ENCODE measurements around the gene CD300LD.

CD300LD gene

DNA sequence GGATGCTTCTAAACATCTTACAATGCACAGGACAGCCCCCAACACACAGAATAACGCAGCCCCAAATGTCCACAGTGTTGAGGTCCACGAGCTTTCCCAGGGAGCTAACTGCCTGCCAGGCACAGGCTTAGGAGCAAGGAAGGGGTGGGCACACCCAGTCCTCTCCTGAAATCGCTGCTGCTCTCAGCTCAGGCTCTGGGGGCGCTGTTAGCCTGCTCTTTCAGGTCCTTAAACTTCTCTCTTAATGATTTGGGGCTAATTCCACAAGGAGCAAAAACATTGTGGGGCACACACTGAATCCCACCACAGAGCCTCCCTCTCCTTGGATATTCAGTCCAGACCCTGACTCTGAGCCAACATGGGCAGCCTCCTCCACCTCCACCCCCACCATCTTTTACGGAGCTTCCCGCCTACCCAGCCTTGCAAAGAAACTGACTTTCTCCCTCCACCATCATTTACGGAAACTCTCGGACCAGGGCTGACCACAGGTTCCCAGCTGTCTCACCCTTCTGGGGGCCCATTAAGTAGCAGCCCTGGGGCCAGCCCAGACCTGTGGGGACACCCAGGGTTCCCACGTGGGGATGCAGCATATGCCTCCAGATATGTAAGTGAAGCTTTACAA, 25.8 kb downstream of the CD300LD start:
- peak; percentile 73 for TF ChIP-seq CTCF (IDR thresholded peaks at IDR 0.05)

DNA sequence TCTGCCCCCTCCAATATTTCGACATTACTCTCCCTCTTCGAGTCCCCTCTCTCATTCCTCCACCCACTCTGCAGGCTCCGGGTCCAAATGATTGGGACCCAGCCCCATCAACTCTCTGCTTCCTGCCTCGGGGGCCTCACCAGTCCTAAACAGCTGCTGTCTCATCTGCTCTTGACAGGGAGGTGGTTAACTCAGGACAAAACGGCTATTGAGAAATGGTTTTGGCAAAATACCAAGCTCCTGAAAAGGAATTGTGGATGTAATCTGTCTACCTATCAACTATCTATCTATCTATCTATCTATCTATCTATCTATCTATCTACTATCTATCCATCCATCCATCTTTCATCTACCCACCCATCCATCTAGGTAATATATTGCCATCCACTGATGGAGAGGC, 27.0 kb downstream of the CD300LD start:
- no peak for TF ChIP-seq CTCF (IDR thresholded peaks at IDR 0.05)

GRCh38 chr17:74563358-74563757, 28.7 kb downstream of the CD300LD start:
- TF ChIP-seq CTCF (IDR thresholded peaks at IDR 0.05): no peak

DNA sequence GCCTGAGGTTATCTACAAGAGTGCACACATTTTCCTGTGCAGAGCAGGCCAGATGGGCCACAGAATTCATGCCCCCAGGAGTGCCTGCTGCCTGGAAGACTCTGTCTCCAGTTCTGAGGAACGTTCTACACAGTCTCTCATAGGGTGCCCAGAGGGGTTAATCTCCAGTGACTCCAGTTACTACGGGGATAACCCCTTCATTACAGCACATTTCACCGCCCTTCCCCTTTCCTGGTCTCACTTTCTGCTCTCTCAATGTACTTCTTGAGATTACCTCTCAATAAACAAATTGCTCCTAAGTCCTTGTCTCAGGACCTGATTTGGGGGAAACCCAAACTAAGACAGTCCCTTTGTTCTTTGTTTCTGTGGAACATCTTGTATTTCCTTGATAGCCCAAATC, 30.5 kb downstream of the CD300LD start:
- TF ChIP-seq CTCF (IDR thresholded peaks at IDR 0.05): no peak

- TF ChIP-seq CTCF (IDR thresholded peaks at IDR 0.05): no peak
Measured at GRCh38 chr17:74558882-74559519, 33.1 kb downstream of the CD300LD start.

DNA sequence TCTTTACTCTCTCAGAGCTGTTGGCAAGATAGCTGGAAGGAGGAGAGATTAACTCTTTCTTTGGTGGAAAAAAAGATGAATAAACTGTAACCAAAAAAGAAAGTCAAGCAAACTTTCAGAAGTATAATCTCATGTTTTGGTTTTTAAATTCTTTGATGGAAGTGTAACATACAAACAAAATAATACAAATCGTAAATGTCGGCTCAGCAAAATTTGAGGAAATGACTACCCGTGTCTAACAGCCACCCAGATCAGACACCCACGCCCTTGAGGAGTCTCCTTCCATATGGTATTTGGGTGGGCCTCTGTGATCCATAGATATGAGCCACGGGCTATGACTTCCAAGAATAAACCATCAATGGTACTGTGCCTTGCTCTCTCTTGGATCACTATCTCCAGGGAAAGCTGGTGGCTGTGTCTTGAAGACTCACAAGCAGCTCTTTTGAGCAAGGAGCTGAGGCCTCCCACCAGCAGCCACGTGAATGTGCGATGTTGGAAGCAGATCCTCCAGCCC, 36.6 kb downstream of the CD300LD start:
- no peak for TF ChIP-seq CTCF (IDR thresholded peaks at IDR 0.05)

GRCh38 chr17:74554909-74555308, 37.2 kb downstream of the CD300LD start:
- TF ChIP-seq CTCF (IDR thresholded peaks at IDR 0.05): no peak
